HG03045 (cell line): ENCODE results near the gene TTC7B.

Experiments
- ATAC-seq: cut with Tn5 transposase; IDR thresholded peaks from one replicate; pipeline ENCODE4 v1.9.1; 2021; ENCODE audit warnings: mild to moderate bottlenecking, moderate library complexity; ENCODE audit not compliant: unreplicated experiment

Gene TTC7B

DNA sequence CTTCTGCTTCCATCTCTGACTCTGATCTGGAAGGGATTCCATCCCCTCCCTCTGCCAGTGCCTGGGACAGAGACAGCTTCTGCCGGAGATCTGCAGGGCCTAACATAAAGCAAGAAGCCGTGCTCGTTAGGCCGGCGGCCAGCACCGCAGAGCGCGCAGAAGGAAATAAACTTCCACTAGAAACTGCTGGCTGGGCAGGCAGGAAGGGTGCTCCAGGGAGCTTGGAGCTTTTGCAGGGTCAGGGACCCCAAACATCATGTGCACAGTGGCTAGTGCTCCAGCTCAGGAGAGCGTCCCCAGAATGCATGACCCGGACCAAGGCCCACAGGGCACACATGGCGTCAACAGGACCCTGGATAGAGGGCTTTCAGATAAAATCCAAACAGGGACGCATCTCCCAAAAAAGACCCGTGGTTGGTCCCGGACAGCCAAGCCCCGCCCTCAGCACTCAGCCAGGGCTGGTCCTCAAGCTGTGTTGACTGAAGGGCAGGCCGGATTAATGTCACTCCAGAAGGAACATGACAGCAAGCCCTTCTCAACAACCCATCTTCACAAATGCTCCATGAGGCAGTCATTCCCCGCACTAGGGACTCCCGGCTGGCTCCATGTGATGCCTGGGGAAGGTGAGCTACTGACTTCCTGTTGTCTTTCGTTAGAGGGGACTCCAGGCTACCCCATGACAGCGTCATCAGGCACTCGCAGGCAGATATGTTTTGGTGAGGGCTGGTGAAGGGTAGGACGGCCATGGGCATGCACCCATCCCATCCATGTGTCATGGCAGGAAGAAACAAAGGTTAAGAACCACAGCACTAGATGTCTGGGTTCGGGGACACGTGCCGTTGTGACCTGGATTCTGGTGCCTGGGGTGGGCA is 297.9 kb downstream of the TTC7B start:
- ATAC-seq, result no peak

DNA sequence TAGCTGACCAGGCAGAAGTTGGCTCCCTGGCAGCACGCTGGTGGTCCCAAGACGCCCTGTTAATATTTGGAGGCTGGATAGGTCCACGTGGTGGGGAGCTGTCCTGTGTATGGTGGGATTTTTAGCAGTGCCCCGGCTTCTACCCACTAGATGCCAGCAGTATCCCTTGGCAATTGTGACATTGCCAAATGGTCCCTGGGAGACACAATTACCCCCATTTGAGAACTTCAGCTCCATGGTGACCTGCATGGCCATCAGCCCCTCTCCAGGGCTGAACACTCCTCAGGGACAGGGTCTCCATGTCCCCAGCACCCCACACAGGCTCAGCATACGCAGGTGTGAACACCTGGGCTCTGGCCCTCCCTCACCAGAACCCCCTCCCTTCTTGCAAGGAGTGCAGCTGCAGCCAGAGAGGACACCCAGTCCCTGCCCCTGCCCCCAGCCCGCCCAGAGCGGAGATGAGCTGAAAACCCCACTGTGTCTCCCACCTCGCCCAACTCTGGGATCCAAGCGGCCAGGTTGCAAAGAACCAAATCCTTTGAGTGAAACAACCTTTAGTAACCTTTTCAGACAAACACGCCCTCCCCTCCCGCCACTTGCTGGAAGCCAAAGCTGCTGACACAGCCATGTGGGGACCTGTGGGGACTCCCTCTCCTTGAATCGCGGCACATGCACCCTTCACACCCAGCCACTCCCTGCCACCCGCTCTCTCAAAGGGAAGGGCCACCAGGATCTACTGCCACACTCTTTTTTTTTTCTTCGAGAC is 299.0 kb downstream of the TTC7B start:
- ATAC-seq, result no peak

DNA sequence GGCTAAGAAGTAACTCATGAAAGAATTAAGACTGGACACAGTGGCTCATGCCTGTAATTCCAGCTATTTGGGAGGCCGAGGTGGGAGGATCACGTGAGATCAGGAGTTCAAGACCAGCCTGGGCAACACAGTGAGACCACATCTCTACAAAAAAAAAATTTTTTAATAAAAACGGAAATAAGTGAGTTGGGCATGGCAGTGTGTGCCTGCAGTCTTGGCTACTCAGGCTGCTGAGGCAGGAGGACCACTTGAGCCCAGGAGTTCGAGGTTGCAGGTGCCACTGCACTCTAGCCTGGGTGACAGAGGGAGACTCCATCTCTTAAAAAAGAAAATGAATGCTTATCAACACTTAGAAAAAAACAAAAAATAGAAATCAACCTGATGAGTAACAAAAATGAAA is 301.7 kb downstream of the TTC7B start:
- ATAC-seq, result no peak

DNA sequence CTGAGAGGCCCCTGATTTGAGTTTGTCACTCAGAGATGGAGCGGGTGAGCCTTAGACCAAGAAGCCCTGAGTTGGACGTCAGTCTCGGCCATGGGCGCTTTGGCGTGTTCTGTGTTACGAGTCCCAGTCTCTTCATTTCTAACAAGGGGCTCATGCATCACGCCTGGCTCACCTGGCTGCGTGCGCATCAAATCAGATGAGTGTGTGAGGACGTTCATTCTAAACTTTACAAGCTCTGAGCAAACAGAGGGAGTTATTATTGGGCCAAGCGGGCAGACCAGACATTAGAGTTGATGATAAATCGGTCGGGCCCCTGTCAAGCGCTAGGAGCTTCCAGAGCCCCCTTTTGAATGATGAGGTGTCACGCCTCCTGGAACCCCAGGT is 302.2 kb downstream of the TTC7B start:
- ATAC-seq, result no peak

DNA sequence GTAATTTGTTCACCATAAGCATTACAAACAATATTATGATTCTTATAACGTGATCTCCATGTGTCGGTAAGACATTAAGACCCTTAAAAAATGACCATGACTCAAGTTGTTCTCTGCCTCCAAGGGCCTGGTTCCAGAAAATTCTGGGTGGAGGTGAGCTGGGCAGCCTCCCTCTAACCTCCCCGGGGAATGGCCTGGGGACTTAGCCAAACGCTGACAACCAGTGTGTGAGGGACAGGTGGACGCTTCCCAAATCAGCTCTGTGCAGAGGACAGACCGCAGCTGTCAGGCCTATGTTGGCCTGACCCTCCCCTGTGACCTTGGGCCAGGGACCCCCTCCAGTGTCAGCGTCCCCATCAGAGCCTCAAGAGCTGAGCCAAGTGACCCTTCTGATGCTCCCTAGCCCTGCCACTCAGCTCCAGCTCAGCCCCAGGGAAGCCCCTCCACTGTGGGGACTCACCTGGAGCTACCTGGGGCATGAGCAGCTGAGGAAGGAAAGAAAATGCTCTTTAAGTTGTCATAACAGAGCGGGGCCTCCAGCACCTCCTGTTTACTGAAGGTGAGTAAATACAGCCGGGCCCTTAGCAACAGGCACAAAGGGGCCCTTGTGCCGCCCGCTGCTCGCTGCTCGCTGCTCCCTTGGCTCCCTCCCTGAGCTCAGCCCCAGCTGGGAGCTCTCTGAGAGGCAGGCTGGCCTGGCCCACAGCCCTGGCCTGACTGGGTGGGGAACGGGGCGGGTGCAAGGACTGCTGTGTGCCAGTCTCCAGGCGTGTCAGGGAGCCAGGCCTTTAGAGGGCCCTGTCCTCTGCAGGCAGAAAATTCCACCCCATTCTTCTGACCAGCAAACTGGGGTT is 302.8 kb downstream of the TTC7B start:
- no peak for ATAC-seq

DNA sequence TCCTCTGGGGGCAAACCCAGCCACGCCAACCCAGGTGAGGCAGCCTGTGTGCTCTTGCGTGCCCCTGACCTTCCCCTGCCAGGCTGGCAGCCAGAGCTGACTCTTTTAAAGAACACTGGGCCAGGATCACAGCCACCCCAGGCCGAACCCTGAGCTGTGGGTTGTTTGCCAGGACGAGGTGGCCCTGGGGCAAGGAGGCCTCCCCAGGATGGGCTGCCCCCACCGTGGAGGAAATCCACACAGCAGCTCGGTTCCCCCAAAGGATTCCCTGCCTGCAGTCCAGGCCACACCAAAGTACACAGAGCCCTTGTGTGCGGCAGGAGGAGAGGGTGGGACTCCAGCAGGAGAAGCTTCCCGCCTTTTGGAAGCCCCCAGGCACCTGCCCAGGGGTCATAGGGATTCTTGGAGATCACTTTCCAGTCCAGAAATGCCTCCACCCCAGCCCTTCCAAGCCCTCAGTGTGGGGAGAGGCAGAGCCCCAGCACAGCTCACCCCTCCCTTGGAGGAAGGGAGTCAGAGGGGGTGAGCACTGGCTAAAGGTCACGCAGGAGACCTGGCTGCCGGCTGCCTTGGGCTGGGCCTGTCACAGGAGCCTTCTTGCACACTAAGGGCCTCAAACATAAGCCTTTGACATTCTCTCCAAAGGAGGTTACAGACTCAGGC is 303.8 kb downstream of the TTC7B start:
- no peak for ATAC-seq

DNA sequence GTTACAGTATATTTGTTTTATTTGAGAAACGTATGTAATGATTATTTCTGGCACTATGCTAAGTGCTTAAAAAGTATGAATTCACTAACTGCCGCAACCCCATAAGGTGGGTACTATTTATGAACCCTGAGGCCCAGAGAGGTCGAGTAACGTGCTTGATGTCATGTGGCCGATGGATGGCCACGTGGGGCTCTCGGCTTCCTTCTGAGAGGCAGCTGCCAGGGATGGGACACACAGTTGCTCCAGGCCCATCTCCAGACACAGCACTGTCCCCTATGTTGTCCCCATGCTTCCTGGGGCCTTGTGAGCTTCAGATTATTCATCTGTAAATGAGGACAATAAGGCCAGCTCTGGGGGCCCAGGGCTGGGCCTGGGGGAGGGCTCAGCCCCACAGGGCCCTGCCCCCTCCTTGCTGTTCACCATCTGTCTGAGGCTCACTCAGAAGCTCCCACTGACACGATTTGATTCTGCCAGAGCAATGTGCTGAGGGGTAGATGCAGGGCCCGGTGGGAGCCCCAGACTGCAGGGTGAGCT is 304.4 kb downstream of the TTC7B start:
- ATAC-seq, result no peak

DNA sequence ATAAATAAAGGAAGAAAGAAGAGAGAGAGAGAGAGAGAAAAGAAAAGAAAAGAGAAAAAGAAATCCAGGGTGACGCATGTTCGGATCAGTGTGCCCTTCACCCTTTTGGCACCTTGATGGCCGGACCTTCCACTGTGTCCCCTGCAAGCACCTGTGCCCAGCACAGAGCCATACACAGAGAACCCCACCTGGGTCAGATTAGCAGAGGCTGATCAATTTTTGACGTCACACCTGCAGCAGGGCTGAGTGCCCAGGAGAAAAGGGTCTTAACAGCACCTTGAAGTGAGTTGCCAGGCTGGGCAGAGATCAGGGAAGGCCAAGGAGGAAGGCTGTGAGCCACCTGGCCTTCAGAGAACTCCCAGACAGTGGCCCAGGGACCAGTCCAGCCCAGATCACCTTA is 305.0 kb downstream of the TTC7B start:
- ATAC-seq, result no peak

DNA sequence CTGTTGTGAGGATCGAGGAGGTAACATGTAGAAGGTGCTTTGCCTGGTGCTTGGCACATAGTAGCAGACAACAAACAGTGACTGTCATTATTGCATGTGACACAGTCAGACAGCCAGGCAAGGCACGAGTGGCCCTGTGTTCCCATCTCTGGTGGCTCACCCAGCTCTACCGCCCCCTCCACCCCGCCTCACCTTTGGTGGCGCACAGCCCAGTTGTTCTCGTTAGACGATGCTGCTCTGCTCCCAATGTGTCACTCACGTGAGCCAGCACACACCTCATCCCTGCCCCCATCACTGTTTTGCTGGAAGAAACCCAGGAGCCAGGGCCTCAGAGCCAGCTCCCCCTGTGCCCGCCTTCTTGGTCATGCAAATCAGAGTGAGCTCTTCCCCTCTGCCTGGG is 306.1 kb downstream of the TTC7B start:
- no peak for ATAC-seq

DNA sequence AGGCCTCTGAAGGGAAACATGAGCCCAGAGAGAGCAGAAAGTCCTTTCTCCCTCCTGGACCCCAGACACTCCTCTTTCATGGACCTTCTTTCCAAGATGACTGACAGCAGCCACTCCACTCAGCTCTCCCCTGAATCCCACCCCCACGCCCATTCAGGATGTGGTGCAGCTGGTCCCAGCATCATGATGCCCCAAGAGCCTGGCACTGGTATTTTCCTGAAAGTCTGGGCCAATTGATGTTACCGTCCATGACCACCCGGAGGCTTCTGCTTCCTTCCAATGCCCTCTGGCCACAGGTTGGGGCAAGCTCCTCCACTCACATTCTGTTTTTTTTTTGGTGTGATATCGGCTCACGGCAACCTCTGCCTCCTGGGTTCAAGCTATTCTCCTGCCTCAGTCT is 306.8 kb downstream of the TTC7B start:
- ATAC-seq, result no peak

DNA sequence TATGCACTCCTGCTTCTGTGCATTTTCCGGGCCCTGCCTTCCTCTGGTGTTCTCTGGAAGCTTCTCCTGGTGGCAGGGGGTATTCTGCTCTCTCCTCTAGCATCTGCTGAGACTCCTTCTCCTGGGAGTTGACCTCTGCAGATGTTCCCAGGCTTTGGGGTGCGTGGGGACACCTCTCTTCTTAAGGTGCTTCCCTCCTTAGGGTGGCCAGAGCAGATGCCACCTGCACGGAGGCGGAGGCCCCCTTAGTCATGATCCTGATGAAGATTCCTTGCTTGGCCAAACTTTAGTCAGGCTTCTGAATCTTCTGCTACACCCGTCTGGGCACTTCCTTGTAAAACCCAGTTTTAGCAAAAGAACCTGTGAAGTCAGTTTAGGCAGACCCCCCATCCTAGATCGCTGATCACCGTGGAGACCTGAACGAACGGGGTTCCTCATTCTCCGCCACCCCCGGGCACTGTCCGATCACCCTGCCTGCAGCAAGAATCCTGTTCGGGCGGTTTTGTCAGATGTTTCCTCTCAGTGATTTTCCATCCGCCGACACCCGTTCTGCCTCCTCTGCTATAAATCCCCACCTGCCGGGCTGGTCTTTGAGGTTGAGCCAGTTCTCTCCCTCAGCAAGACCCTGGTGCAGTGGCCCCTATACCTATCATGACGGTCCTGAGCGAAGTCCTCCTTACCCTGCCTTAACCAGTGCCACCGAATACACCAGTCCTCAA is 307.5 kb downstream of the TTC7B start:
- ATAC-seq, result no peak

DNA sequence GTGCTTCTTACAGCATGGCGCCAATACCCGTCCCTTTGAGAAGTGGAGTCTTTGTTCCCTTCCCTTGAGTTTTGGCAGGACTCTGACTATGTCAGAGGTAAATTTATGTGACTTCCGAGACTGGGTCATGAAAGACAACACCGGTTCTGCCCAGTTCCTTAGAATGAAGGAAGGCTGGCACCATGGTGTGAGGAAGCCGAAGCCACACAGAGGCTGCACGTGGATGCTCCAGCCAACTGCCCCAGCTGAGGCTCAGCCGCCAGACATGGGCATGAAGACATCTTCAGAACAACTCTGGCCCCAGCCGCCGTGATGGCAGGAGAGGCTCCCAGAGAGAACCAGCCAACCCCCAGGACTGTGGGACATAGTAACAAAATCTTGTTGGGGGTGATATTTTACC is 308.2 kb downstream of the TTC7B start:
- no peak for ATAC-seq

DNA sequence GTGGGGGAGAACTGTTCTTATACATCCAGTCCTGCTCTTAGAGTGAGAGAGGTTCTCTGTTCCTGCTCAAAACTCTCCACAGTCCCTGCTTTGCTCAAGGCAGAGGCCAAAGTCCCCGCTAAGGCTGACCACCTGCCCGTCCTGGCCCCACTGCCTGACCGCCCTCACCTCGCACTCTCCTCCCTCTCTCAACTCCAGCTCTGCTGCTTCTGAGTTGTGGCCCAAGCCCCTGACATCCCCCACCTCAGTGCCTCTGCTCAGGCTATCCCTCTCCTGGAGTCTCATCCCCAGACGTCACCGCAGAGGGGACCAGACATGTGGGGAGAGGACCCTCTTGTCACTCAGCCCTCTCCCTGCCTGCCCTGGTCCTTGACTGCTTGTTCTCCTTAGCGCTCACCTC is 308.8 kb downstream of the TTC7B start:
- ATAC-seq, result no peak

DNA sequence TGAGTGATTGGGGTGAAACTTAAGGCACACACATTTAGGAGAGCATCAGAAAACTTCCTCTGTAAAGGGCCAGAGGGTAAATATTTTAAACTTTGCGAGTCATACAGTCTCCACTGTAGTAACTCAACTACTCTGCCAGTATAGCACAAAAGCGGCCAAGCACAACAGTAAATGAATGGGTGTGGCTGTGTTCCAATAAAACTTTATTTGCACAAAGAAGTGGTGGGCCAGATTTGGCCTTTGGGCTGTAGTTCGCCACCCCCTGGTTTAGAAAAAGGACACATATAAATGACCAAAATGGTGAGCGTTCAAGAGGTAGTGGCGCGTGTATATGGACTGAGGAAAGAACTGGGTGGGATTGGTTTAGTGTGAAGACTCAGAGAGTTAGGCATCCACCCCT is 309.5 kb downstream of the TTC7B start:
- no peak for ATAC-seq

DNA sequence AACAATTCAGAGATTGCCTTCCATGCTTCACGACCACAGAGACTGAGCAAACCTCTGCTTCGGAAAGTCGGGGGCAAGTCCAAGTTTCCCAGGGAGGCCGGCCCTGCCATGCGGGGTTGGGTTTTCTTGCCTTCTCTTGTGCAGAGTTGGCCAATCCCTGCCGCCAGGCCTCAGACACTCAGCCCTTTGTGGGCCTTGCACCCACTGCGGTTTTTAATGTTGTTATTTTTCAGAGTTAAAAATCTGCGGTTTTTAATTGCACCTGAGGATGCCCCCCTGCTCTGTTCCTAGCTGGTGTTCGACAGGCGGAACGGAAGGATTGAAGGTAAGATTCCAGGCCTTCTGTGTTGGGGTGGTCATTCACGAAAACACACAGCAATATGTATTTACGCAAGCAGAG is 310.7 kb downstream of the TTC7B start:
- ATAC-seq, result no peak

DNA sequence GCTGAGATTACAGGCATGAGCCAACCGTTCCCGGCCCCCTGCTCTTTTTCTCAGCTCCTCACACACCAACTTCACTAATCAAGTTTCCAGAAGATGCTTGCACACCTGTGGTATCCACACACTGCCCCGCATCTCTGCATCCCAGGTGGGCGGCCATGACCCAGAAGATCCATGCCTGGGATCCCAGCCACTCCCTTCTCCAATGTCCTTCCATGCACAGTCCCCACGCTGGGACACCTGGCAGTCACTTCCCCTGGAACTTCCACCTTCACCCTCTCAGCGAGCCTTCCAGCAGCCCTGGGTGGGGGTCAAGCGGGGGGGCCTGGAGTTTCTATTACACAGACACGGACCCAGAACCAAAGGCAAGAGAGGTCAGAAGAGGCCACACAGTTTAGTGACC is 311.6 kb downstream of the TTC7B start:
- no peak for ATAC-seq

DNA sequence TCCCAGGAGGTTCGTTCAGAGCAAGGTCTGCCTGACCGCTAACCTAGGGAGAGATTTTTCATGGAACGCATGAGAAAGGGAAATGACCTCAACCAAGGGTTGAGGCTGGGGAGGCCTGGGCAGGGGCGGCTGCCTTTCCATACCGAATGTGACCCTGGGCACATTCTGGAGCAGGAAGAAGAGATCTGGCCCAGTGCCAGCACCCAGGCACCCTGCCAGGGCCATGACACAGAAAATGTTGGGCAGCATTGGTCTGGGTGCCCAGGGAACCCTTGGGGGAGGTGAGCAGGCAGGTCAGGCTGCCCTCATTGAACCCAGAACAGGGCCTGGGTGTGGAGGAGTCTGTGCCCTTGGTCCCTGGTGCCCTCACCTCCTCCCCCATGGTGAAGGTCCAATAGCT is 312.6 kb downstream of the TTC7B start:
- ATAC-seq, result no peak

DNA sequence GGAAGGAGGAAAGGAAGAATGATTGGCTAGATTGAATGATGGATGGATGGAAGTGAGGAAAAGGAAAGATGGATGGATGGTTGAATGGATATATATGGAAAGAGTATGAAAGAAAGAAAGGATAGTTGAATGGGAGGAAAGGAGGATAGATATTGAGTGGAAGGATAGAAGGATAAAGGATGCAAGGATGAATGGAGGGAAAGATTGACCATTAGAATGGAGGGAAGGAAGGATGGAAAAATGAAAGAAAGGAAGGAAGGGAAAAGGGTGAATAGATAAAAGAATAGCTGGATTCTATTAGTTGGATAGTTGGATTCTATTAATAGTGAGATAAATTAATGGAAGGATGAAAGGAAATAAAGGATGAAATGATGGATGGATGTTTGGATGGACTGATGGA is 313.5 kb downstream of the TTC7B start:
- no peak for ATAC-seq

DNA sequence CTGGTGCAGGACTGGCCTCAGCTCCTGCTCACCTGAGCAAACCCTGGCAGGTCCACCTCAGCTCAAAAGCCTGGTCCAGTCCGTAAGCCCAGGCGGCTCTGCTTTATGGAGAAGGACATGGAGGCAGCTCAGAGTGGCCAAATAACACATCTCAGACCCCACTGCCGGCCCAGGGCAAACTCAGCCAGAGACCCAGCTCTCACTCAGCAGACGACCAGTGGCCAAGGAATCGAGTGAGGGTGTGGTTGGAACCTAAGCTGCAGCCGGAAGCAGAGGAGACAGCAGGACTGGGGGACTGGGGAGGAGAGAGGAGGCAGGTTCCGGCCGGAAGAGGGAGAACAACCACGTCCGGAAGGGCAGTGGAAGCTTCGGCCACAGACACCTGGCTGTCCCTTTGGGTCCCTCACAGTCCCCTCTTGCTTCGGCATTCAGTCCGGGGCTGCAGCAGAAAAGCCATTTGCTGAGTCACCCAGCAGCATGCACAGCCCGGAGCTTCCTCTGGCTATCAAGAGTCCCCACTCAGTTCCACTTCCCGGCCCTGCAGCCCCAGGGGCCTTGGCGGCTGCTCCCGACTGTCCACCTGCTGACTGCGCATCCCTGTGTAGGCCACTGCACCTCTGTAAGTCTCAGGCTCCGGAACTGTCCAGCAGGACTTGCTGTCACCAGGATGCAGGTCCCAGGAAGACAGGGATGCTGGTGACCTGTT is 315.4 kb downstream of the TTC7B start:
- ATAC-seq, result no peak
